ENCODE results near the gene LYAR.

The LYAR gene

GRCh38 chr4:4316150-4316495 lies 26.2 kb upstream of the LYAR start:
- DNase-seq: no peak

- no peak for DNase-seq
These were observed 25.7 kb upstream of the LYAR start for GRCh38 chr4:4315461-4316149.

GRCh38 chr4:4311193-4311592 lies 21.2 kb upstream of the LYAR start:
- DNase-seq: no peak

GRCh38 chr4:4308800-4309441 lies 19.0 kb upstream of the LYAR start:
- peak; percentile 67 for DNase-seq

DNA sequence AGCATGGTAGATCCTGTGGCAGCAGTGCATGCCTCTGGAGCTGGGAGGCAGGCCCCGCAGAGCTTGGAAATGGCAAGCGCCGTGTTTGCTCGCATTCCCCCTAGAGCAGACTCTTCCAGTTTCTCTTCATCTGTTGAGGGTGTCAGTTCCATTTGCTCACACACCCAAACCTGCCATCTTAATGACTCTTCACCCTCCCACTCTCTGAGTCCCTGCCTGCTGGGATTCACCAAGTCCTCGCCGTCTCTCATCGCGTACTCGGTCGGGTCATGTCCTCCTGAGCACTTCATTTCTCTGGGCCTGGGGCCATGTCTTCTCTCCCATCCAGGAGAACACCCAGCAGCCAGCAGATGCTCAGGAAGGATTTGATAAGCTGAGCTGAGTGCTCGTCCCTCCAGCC lies 17.0 kb upstream of the LYAR start:
- no peak for DNase-seq

DNA sequence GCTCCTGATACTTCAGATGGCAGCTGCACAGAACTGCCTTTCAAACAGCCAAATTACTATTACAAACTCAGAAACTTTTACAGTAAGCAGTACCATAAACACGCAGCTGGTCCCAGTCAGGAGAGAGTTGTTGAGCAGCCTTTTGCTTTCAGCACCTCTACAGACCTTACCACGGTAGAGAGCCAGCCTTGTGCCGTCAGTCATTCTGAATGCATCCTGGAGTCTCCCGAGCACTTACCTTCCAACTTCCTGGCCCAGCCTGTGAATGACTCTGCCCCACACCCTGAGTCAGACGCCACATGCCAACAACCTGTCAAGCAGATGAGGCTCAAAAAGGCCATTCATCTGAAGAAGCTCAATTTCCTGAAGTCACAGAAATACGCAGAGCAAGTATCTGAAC lies 12.5 kb upstream of the LYAR start:
- DNase-seq: no peak

GRCh38 chr4:4302001-4302400 lies 12.0 kb upstream of the LYAR start:
- no peak for DNase-seq

- DNase-seq: no peak
These were observed 9.1 kb upstream of the LYAR start for GRCh38 chr4:4299006-4299405.

- no peak for DNase-seq
These were observed 6.4 kb upstream of the LYAR start for GRCh38 chr4:4296283-4296846.

GRCh38 chr4:4293279-4293678 lies 3.3 kb upstream of the LYAR start:
- no peak for DNase-seq

DNA sequence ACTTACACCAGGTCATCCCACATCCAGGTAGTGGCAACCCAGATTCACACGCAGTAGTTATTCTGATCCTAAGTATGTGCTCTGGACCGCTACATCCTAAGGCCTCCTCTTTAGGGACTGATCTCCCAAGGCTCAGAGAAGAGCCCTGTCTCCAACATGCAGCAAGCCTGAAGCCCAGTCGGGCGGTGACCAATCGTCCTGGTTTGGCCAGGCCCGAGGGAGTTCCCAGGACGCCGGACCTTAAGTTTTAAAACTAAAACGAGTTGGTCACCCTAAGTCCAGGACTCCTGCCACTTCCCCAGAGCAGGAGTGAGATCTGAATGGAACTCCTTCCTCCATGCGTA lies 385 bp downstream of the LYAR start:
- peak; percentile 1 for DNase-seq

- DNase-seq: no peak
These were observed 899 bp downstream of the LYAR start for GRCh38 chr4:4289055-4289454.

GRCh38 chr4:4288098-4288497 lies 1.9 kb downstream of the LYAR start:
- no peak for DNase-seq

- DNase-seq: no peak
These were observed 4.9 kb downstream of the LYAR start for GRCh38 chr4:4284827-4285618.

DNA sequence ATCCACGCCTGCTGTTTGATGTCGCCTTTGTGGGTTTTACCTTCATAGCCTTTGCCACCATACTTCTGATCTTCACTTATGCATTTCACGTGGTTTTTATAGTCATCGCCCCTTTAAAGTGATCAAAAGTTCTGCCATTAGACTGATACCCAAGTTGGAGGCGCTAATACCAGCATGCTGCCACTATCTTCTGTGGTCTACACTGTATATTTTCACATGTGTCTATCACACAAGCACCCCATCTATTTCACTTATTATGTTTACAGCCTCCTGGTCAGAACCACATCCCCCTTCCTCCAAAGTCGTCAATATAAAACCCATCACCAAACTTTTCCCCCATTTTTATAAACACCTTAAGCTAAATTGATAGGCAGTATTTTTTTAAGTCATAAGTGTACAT lies 8.2 kb downstream of the LYAR start:
- no peak for DNase-seq

DNA sequence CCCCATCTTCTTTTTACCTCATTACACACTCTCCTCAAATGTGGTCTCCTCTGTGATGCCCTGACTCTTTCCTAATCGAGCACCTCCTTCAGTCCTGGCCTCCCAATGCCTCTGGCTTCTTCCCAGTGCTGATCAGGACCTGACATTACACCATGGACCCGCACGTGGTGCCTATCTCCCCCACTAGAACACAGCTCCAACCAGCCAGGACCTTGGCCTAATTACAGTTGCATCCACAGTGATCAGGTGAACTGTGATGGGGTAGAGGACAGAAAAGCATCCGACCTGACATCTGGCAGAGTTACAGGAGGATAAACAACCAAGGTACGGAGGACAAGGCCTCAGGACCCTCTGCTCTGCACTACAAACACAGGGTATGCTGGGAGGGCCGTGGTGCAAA lies 12.4 kb downstream of the LYAR start:
- no peak for DNase-seq

- no peak for DNase-seq
These were observed 15.7 kb downstream of the LYAR start for GRCh38 chr4:4274226-4274625.

DNA sequence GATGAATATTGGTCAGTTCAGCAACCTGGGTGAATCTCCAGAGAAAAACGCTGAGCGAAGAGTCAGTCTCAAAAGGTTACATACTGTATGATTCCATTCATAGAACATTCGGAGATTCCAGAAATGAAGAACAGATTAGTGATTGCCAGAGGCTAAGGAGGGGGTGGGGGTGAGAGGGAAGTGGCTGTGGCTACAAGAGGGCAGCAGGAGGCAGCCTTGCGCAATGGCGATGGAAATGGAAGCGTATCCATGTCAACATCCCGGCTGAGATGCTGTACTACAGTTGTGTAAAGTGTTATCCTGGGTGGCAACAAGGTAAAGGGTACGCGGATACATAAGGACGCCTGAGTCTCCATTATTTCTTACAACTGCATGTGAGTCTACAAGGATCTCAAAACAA lies 18.0 kb downstream of the LYAR start:
- no peak for DNase-seq

- no peak for DNase-seq
These were observed 19.4 kb downstream of the LYAR start for GRCh38 chr4:4270529-4270928.

DNA sequence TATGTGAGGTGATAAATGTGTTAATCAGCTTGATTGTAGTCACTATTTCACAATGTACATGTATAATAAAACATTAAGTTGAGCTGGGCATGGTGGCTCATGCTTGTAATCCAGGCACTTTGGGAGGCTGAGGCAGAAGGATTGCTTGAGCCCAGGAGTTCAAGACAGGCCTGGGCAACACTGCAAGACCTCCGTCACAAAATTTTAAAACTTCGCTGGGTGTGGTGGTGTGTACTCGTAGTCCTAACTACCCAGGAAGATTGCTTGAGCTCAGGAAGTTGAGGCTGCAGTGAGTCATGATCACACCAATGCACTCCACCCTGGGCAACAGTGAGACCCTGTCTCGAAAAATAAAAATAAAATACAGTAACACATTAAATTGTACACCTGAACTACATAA lies 20.1 kb downstream of the LYAR start:
- no peak for DNase-seq

DNA sequence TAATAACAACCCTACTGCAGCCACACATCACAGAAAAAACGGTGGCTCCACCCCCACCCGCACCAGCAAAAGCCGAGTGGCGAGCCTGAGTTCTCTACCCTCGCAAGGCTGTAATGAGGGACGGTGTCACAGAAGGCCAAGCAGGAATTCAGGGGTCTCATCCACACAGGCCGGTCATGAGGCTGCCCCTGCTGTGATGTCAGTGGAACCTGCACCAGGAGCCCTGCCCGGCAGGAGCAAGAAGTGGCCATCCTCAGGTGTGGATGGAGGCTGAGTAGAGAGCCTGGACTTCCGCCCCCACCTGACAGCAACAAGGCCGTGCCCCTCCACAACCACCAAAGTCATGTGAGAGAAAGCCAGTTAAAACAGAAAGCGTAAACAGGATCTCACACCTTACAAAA lies 20.6 kb downstream of the LYAR start:
- no peak for DNase-seq

- no peak for DNase-seq
These were observed 21.2 kb downstream of the LYAR start for GRCh38 chr4:4268776-4269175.

GRCh38 chr4:4267981-4268380 lies 22.0 kb downstream of the LYAR start:
- DNase-seq: no peak
